ENCODE measurements around the gene GPC6.
A peak's percentile ranks its signal among the peaks of the same experiment; 100 is the strongest.

GPC6 gene

GRCh38 chr13:93227878-93228642 is 1.5 kb downstream of the GPC6 start:
- H3K4me3 ChIP-seq (ENCODE audit: low read depth, low read length) = peak overlapping the region; percentile 96
- TF ChIP-seq, protein P1, sequence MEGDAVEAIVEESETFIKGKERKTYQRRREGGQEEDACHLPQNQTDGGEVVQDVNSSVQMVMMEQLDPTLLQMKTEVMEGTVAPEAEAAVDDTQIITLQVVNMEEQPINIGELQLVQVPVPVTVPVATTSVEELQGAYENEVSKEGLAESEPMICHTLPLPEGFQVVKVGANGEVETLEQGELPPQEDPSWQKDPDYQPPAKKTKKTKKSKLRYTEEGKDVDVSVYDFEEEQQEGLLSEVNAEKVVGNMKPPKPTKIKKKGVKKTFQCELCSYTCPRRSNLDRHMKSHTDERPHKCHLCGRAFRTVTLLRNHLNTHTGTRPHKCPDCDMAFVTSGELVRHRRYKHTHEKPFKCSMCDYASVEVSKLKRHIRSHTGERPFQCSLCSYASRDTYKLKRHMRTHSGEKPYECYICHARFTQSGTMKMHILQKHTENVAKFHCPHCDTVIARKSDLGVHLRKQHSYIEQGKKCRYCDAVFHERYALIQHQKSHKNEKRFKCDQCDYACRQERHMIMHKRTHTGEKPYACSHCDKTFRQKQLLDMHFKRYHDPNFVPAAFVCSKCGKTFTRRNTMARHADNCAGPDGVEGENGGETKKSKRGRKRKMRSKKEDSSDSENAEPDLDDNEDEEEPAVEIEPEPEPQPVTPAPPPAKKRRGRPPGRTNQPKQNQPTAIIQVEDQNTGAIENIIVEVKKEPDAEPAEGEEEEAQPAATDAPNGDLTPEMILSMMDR (IDR thresholded peaks at IDR 0.05; ENCODE audit: low read depth, low read length, missing control alignments) = peak; percentile 63
- in situ Hi-C loops (cut with HindIII; ENCODE audit: low sequenced_read_pairs) = loop anchor here (25.0 kb wide), 1 partner anchor 1134 kb away; no protein-coding TSS in a partner anchor
- peak; percentile 75 for DNase-seq (ENCODE audit: low read depth)

- H3K4me3 ChIP-seq (ENCODE audit: low read depth, low read length) = peak overlapping the region; percentile 96
- no peak for DNase-seq (ENCODE audit: low read depth)
- in situ Hi-C loops (cut with HindIII; ENCODE audit: low sequenced_read_pairs) = loop anchor here (25.0 kb wide), 1 partner anchor 1134 kb away; no protein-coding TSS in a partner anchor
- TF ChIP-seq, protein P1 (IDR thresholded peaks at IDR 0.05; ENCODE audit: low read depth, low read length, missing control alignments) = no peak
These were observed 2.0 kb downstream of the GPC6 start for GRCh38 chr13:93228643-93228937.

- in situ Hi-C loops (cut with HindIII; ENCODE audit: low sequenced_read_pairs) = loop anchor here (25.0 kb wide), 1 partner anchor 1132 kb away; no protein-coding TSS in a partner anchor
- peak; percentile 66 for DNase-seq (ENCODE audit: low read depth)
- TF ChIP-seq, protein P1 (IDR thresholded peaks at IDR 0.05; ENCODE audit: low read depth, low read length, missing control alignments) = no peak
- no peak overlapping the region for H3K4me3 ChIP-seq (ENCODE audit: low read depth, low read length)
These were observed 3.8 kb downstream of the GPC6 start for GRCh38 chr13:93230261-93230855.

DNA sequence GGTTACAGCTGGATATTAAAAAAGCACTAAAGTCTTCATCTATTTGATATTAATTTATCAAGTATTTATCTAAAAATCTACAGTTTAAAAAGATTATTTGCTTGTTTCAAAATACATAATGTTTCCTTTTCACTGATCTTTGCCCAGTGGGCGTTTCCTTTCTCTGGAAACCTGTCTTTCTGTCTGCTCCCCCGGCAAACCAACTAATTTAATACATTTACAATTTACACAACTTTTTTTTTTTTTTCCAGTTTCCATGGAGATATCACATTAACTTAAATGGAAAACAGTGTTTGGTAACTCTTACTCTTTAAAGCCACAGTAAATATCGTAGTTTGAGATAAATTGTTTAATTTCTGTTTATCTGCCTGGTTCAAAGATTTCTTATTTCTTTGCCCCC is 5.3 kb downstream of the GPC6 start:
- TF ChIP-seq, protein P1 (IDR thresholded peaks at IDR 0.05; ENCODE audit: low read depth, low read length, missing control alignments) = no peak
- H3K4me3 ChIP-seq (ENCODE audit: low read depth, low read length) = no peak overlapping the region
- in situ Hi-C loops (cut with HindIII; ENCODE audit: low sequenced_read_pairs) = loop anchor here (25.0 kb wide), 1 partner anchor 1130 kb away; no protein-coding TSS in a partner anchor
- DNase-seq (ENCODE audit: low read depth) = no peak

DNA sequence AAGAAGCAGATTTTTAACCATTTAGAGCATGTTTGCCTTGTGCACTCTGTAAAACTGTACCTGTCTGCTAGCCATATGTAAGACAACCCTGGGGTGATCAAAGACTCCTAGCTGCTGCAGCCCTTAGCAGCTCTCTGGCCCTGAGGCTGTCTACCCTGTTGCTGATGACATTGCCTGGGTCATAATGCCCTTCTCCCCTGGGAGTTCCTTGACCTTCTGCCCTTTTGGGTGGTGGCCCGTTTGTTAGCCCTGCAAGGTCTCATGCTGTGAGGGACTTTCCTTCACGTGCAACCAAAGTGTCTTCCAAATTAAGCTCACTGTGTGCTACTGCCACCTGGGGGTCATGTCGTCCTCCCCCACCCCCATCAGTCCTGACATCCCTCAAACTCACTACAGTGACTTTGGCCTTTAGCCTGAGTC is 7.4 kb downstream of the GPC6 start:
- no peak for DNase-seq (ENCODE audit: low read depth)
- H3K4me3 ChIP-seq (ENCODE audit: low read depth, low read length) = no peak overlapping the region
- in situ Hi-C loops (cut with HindIII; ENCODE audit: low sequenced_read_pairs) = loop anchor here (25.0 kb wide), 1 partner anchor 1128 kb away; no protein-coding TSS in a partner anchor
- TF ChIP-seq, protein P1 (IDR thresholded peaks at IDR 0.05; ENCODE audit: low read depth, low read length, missing control alignments) = peak; percentile 5

DNA sequence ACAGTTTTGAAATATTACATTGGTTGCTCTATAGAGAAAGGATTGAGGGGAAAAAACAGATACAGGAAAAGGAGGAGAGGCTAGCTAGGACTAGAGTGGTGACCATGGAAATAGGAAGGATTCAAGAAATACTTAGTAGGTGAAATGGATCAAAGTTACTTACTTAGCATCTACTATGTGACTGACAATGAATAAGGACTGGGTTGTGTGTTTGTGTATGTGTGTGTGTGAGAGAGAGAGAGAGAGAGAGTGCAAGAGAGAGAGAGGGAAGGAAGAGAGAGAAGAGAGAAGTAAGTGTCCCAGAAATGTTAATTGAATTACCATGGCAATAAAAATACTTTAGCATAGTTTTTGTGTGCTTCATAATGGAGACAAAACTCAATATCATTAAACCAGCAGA is 7.9 kb downstream of the GPC6 start:
- H3K4me3 ChIP-seq (ENCODE audit: low read depth, low read length) = no peak overlapping the region
- no peak for DNase-seq (ENCODE audit: low read depth)
- in situ Hi-C loops (cut with HindIII; ENCODE audit: low sequenced_read_pairs) = loop anchor here (25.0 kb wide), 1 partner anchor 1128 kb away; no protein-coding TSS in a partner anchor
- TF ChIP-seq, protein P1 (IDR thresholded peaks at IDR 0.05; ENCODE audit: low read depth, low read length, missing control alignments) = no peak
